ENCODE results near the gene DHRS7B. TPM values are rescaled to one million over a fixed set of nuclear protein-coding genes. Genes with fewer than 3 reads are reported as not detected.

DHRS7B gene
- total RNA-seq, 4 donors from 2014 or later, result 42.8 to 64.1 (median 50.6) TPM

DNA sequence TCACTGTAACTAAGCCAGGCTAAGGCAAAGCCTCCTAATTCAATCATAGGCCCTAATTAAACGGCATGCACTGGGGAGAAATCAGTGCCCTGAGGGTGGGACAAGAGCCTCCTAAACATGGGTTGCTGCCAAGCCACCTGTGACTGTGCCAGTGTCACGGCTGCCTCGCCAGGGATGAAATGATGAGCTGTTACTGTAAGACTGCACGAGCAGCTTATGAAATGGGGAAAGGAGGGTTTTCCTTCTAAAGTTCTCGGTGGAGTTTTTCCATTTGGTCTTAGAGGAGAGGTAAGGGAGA, 74.5 kb downstream of the DHRS7B start:
- Histone ChIP-seq H3K4me3 (no peak overlapping the region), H3K4me1 (peaks cover 82% of the 10 kb centered on the region)

DNA sequence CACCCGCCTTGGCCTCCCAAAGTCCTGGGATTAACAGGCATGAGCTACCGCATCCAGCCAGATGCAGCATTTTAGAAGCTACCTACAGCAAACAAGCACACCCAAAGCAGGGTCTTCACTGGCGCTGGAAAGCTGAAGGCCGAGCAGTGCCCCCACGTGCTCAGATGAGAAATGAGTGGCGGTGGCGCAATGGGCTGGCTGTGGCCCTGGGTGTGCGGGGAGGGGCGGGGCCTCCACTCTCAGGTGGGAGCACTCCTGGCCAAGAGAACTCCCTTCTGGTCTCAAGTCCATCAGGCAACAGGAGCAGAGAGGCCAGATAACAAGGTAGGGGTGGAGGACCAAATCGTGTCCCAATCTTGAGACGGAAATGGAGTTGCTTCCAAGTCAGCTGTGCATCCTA, 75.1 kb downstream of the DHRS7B start:
- DNase-seq (ENCODE audit: low spot score in 2 of 2), result no peak
- Histone ChIP-seq H3K27ac (no peak overlapping the region), H3K4me3 (no peak overlapping the region), H3K4me1 (peaks cover 77% of the 10 kb centered on the region), H3K9me3 (no peaks in the 10 kb centered on the region), H3K27me3 (no peaks in the 10 kb centered on the region), H3K36me3 (peaks cover 18% of the 10 kb centered on the region)
- WGBS, result 94% methylated on average over 4 of the region's 11 CpGs
- no peak for TF ChIP-seq EP300 (IDR thresholded peaks at IDR 0.05)
- no peak for TF ChIP-seq POLR2A (IDR thresholded peaks at IDR 0.05)
- TF ChIP-seq, protein P1, sequence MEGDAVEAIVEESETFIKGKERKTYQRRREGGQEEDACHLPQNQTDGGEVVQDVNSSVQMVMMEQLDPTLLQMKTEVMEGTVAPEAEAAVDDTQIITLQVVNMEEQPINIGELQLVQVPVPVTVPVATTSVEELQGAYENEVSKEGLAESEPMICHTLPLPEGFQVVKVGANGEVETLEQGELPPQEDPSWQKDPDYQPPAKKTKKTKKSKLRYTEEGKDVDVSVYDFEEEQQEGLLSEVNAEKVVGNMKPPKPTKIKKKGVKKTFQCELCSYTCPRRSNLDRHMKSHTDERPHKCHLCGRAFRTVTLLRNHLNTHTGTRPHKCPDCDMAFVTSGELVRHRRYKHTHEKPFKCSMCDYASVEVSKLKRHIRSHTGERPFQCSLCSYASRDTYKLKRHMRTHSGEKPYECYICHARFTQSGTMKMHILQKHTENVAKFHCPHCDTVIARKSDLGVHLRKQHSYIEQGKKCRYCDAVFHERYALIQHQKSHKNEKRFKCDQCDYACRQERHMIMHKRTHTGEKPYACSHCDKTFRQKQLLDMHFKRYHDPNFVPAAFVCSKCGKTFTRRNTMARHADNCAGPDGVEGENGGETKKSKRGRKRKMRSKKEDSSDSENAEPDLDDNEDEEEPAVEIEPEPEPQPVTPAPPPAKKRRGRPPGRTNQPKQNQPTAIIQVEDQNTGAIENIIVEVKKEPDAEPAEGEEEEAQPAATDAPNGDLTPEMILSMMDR (IDR thresholded peaks at IDR 0.05), result no peak
- TF ChIP-seq POLR2AphosphoS5 (IDR thresholded peaks at IDR 0.05), result no peak

More for the DNA sequence above, 74.5 kb downstream of the DHRS7B start:
- H3K9me3 ChIP-seq, result no peaks in the 10 kb centered on the region
- peak overlapping the region; percentile 50 for H3K27ac ChIP-seq
- H3K27me3 ChIP-seq, result no peaks in the 10 kb centered on the region
- TF ChIP-seq, protein P1 (IDR thresholded peaks at IDR 0.05), result no peak
- TF ChIP-seq POLR2A (IDR thresholded peaks at IDR 0.05), result no peak
- no peak for TF ChIP-seq POLR2AphosphoS5 (IDR thresholded peaks at IDR 0.05)
- TF ChIP-seq EP300 (IDR thresholded peaks at IDR 0.05), result no peak
- H3K36me3 ChIP-seq, result peaks cover 18% of the 10 kb centered on the region
- WGBS, result 30% methylated on average over 5 of the region's 5 CpGs
- DNase-seq (ENCODE audit: low spot score in 2 of 2), result no peak

DNA sequence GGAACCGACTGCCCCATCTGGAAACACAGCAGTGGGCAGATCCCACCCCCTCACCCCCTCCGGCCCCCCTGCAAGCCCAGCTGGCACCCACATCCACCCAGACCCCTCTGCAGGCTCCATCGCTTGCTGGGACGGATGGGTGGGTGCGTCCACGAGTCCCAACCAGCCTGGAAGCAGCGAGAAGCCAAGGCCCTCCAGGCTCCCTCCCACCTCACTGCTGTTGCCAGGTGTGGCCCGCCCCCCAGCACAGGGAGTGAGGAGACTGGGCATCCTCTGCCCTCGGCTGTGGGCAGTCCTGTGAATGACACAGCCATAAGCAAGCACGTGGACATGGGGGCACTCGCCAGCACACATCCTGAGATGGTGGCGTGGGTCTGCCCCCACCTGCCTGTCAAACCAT, 75.7 kb downstream of the DHRS7B start:
- no peaks in the 10 kb centered on the region for H3K9me3 ChIP-seq
- H3K4me1 ChIP-seq, result peaks cover 71% of the 10 kb centered on the region
- no peak overlapping the region for H3K4me3 ChIP-seq
- no peak for DNase-seq (ENCODE audit: low spot score in 2 of 2)
- 100% methylated on average over 1 of the region's 12 CpGs for WGBS
- TF ChIP-seq, protein P1 (IDR thresholded peaks at IDR 0.05), result no peak
- no peak for TF ChIP-seq POLR2A (IDR thresholded peaks at IDR 0.05)
- TF ChIP-seq POLR2AphosphoS5 (IDR thresholded peaks at IDR 0.05), result no peak
- no peak for TF ChIP-seq EP300 (IDR thresholded peaks at IDR 0.05)
- H3K27ac ChIP-seq, result no peak overlapping the region
- no peaks in the 10 kb centered on the region for H3K27me3 ChIP-seq
- H3K36me3 ChIP-seq, result peaks cover 16% of the 10 kb centered on the region

DNA sequence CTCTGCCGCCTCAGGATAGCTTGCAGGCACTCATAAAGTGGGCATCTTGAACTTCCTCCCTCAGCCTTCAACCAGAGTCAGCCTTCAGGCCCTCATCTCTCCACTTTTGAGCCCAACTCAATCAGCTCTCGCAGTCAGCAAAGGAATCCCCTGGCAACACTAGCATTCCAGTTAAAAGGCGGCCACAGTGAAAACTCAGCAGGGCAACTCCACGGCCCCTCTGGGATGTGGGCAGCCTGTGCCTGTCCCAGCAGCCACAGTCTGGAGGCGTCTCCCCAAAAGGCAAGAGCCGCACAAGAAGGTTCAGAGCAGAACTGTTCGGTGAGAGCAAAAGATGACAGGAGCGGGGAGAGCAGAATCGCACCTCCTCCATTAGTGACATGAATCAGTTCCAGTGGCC, 78.2 kb downstream of the DHRS7B start:
- Histone ChIP-seq H3K4me3 (no peak overlapping the region), H3K4me1 (peaks cover 67% of the 10 kb centered on the region), H3K36me3 (peaks cover 5% of the 10 kb centered on the region), H3K27me3 (no peaks in the 10 kb centered on the region), H3K9me3 (no peaks in the 10 kb centered on the region), H3K27ac (no peak overlapping the region)
- 77% methylated on average over 9 of the region's 9 CpGs for WGBS
- DNase-seq (ENCODE audit: low spot score in 2 of 2), result no peak
- TF ChIP-seq POLR2A (IDR thresholded peaks at IDR 0.05), result no peak
- TF ChIP-seq EP300 (IDR thresholded peaks at IDR 0.05), result no peak

DNA sequence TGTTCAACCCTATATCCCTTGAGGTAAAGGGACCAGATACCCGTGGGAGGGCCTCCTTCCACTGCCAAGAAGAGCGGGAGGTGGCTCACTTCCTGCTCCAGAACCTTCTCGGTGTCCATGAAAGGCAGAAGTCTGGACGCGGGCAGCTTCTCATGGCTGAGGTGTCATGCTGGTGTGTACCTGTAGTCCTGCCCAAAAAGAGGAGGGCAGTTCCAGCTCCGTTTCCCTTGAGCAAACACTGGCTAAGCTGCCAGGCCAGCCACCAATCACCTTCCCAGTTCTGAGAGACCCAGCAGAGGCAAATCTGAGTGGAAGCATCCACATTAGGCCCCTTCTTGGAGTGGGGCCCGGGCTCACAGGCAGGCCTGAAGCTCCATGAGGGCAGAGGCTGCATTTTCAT, 81.6 kb downstream of the DHRS7B start:
- peaks cover 5% of the 10 kb centered on the region for H3K36me3 ChIP-seq
- 65% methylated on average over 6 of the region's 7 CpGs for WGBS
- DNase-seq (ENCODE audit: low spot score in 2 of 2), result no peak
- peak overlapping the region; percentile 57 for H3K27ac ChIP-seq
- no peaks in the 10 kb centered on the region for H3K9me3 ChIP-seq
- H3K27me3 ChIP-seq, result no peaks in the 10 kb centered on the region
- H3K4me1 ChIP-seq, result peaks cover 67% of the 10 kb centered on the region
- no peak overlapping the region for H3K4me3 ChIP-seq
- TF ChIP-seq, protein P1 (IDR thresholded peaks at IDR 0.05), result no peak
- TF ChIP-seq POLR2AphosphoS5 (IDR thresholded peaks at IDR 0.05) (no peak), EP300 (IDR thresholded peaks at IDR 0.05) (no peak), POLR2A (IDR thresholded peaks at IDR 0.05) (no peak)

DNA sequence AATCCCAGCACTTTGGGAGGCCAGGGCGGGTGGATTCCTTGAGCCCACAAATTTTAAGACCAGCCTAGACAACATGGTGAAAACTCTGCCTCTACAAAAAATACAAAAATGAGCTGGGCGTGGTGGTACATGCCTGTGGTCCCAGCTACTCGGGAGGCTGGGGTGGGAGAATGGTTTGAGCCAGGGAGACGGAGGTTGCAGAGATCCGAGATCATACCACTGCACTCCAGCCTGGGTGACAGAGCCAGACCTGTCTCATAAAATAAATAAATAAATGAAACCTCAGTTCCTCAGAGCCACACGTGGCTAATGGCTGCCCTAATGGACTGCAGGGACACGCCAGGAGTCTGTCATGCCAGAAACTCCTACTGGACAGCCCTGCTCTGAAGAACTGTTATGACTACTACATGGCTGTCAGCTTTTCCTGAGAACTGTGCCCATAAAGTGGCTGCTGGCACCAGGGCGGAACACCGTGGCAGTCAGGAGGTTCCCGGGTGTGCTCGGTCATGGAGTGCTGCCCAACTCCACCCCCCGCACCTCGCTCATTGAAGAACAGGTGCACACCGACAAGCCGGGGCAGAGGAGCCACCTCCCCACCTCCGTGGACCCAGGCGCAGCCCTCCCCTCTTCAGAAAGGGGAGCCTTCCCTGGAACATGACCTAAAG, 82.9 kb downstream of the DHRS7B start:
- DNase-seq (ENCODE audit: low spot score in 2 of 2), result no peak
- Histone ChIP-seq H3K27me3 (no peaks in the 10 kb centered on the region), H3K4me3 (no peak overlapping the region), H3K9me3 (no peaks in the 10 kb centered on the region), H3K36me3 (peaks cover 5% of the 10 kb centered on the region), H3K4me1 (peaks cover 62% of the 10 kb centered on the region), H3K27ac (peak overlapping the region; percentile 57)
- no peak for TF ChIP-seq POLR2AphosphoS5 (IDR thresholded peaks at IDR 0.05)
- no peak for TF ChIP-seq POLR2A (IDR thresholded peaks at IDR 0.05)
- no peak for TF ChIP-seq EP300 (IDR thresholded peaks at IDR 0.05)
- TF ChIP-seq, protein P1 (IDR thresholded peaks at IDR 0.05), result no peak
- 41% methylated on average over 12 of the region's 17 CpGs for WGBS

All from suprapubic skin (tissue), 4 donors.